HepG2 (cell line): ENCODE results near the gene PET100. TPM values are rescaled to one million over a fixed set of nuclear protein-coding genes. Genes with fewer than 3 reads are reported as not detected.

Experiments
- CEBPB ChIP-seq: IDR thresholded peaks from 2 replicates; pipeline ENCODE4 v1.6.1; 2011; ENCODE audit warnings: low read depth, low read length, improper control_type of control experiment, borderline replicate concordance
- ELF1 ChIP-seq: sonication (generic); formaldehyde crosslinking; IDR thresholded peaks from 2 replicates; pipeline ENCODE4 v1.4.0; 2020; ENCODE audit warnings: missing genetic modification reagents
- ETV6 ChIP-seq: sonication (generic); formaldehyde crosslinking; conservative IDR thresholded peaks from 2 replicates; pipeline ENCODE4 v1.4.0; 2020; ENCODE audit warnings: missing genetic modification reagents
- FOXP1 ChIP-seq, 2 experiments: fragments of 450-650 bp in 1 of 2; IDR thresholded peaks; 2 replicates each; pipeline ENCODE4 v1.6.1; 2017 to 2018; ENCODE audit warnings: antibody characterized with exemption in 1 of 2
- HMGA1 ChIP-seq: sonication (generic); formaldehyde crosslinking; conservative IDR thresholded peaks from 2 replicates; pipeline ENCODE4 v1.4.0; 2020; ENCODE audit warnings: missing genetic modification reagents
- MTF1 ChIP-seq: sonication (generic); formaldehyde crosslinking; IDR thresholded peaks from 2 replicates; pipeline ENCODE4 v1.5.0; 2020; ENCODE audit warnings: missing genetic modification reagents
- NKX3-1 ChIP-seq: sonication (generic); formaldehyde crosslinking; IDR thresholded peaks from 2 replicates; pipeline ENCODE4 v1.5.0; 2020; ENCODE audit warnings: missing genetic modification reagents
- SCMH1 ChIP-seq: sonication (generic); formaldehyde crosslinking; IDR thresholded peaks from 2 replicates; pipeline ENCODE4 v1.9.0; 2021; ENCODE audit warnings: missing genetic modification reagents, mild to moderate bottlenecking, borderline replicate concordance
- SRSF1 ChIP-seq: fragments of 200-400 bp; formaldehyde crosslinking; optimal IDR thresholded peaks from 2 replicates; pipeline ENCODE3; 2017; ENCODE audit warnings: mild to moderate bottlenecking, low read depth, low read length, moderate library complexity
- ZFP41 ChIP-seq: sonication (generic); formaldehyde crosslinking; IDR thresholded peaks from 2 replicates; pipeline ENCODE4 v1.4.0; 2020; ENCODE audit warnings: mild to moderate bottlenecking, missing genetic modification reagents, borderline replicate concordance
- ZFX ChIP-seq: sonication (generic); formaldehyde crosslinking; IDR thresholded peaks from 2 replicates; pipeline ENCODE4 v1.4.0; 2020; ENCODE audit warnings: mild to moderate bottlenecking, low read depth, missing genetic modification reagents, moderate library complexity
- ZNF143 ChIP-seq: sonication (generic); formaldehyde crosslinking; IDR thresholded peaks from 2 replicates; pipeline ENCODE4 v1.4.0; 2020; ENCODE audit warnings: missing genetic modification reagents
- ZNF460 ChIP-seq: sonication (generic); formaldehyde crosslinking; IDR thresholded peaks from 2 replicates; pipeline ENCODE4 v1.5.1; 2020; ENCODE audit warnings: missing genetic modification reagents, mild to moderate bottlenecking, borderline replicate concordance
- polyA plus RNA-seq, 8 experiments: library from polyadenylated mRNA; depleted of rRNA in 3 of 8; stranded (reverse) in 7 of 8; unstranded in 1 of 8; fragments of >200 nt; fragmentation: Illumina TruSeq in 4 of 8; extraction: Trizol in 4 of 8; gene quantifications; 2 replicates each; pipeline versions ENCODE4 v1.2.1 to v1.2.3, GENCODE V29; 2011 to 2016; ENCODE audit warnings: low read depth in 4 of 8, missing spikeins in 1 of 8, mixed read lengths in 1 of 8; ENCODE audit not compliant: insufficient read depth in 1 of 8
- total RNA-seq, 5 experiments: library from RNA; depleted of rRNA; stranded (reverse); fragments of >200 nt; fragmentation: Illumina TruSeq; extraction: Trizol; gene quantifications; 2 replicates each; pipeline ENCODE4 v1.2.3, GENCODE V29; 2016; ENCODE audit warnings: low read depth in 1 of 5
- TF ChIP-seq, protein P1 (sequence below): sonication (generic); formaldehyde crosslinking; IDR thresholded peaks from 2 replicates; pipeline ENCODE4 v1.9.0; 2022; ENCODE audit warnings: missing genetic modification reagents, mild to moderate bottlenecking, borderline replicate concordance
- TF ChIP-seq, protein P2 (sequence below): sonication (generic); formaldehyde crosslinking; IDR thresholded peaks from 2 replicates; pipeline ENCODE4 v1.4.0; 2020; ENCODE audit warnings: mild to moderate bottlenecking, missing genetic modification reagents
- TF ChIP-seq, protein P3 (sequence below): sonication (generic); formaldehyde crosslinking; IDR thresholded peaks from 2 replicates; pipeline ENCODE4 v1.4.0; 2020; ENCODE audit warnings: mild to moderate bottlenecking, low read depth, missing genetic modification reagents
- TF ChIP-seq, protein P4 (sequence below): IDR thresholded peaks from 2 replicates; pipeline ENCODE4 v1.6.1; 2016; ENCODE audit warnings: mild to moderate bottlenecking, missing biosample characterization, missing genetic modification reagents
- TF ChIP-seq, protein P5 (sequence below): sonication (generic); formaldehyde crosslinking; IDR thresholded peaks from 2 replicates; pipeline ENCODE4 v1.5.1; 2020; ENCODE audit warnings: mild to moderate bottlenecking, missing genetic modification reagents
- TF ChIP-seq, protein P6 (sequence below): sonication (generic); formaldehyde crosslinking; IDR thresholded peaks from 2 replicates; pipeline ENCODE4 v1.5.0; 2020; ENCODE audit warnings: missing genetic modification reagents

Gene PET100
- total and polyA plus RNA-seq, 2 of the 13 experiments (the other 11 are each of a cell fraction or from before 2014, with no cell fraction given), result 22.3 to 66.5 TPM

DNA sequence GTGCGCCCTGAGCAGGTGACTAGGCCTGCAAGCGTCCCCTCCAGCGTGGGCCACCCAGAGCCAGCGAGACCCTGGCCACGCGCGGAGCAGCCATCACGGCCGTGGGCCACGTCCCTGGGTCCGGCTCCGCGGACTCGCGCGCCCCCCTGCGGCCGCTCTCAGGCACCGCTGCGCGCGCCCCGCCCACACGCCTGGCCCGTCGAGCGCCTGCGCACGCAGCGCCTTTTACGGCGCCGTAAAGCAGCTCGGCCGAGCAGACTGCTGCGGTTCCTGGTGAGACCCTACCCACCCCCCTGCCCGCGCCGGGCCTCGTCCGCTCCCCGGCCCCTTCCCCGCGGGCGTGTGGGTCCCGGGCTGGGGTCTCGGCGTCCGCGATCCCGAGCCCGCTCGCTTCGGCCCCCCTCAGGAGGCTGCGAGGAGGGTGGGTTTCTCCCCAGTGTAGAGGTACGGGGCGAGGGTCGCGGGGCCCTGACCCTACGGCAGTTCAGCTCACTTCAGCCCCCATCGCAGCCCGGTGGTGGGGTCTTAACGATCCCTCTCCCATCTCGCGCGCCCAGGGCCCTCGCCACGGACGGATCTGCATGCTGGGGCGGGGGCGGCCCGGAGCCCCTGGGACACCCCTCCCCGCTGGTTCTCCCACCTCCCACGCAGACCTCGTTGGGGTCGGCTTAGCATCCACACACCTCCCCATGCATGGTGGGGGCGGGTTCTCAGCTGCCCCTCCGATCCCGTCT is 51.2 kb downstream of the PET100 start, which contains the start of gene TRAPPC5 (continued):
- TF ChIP-seq, protein P1, sequence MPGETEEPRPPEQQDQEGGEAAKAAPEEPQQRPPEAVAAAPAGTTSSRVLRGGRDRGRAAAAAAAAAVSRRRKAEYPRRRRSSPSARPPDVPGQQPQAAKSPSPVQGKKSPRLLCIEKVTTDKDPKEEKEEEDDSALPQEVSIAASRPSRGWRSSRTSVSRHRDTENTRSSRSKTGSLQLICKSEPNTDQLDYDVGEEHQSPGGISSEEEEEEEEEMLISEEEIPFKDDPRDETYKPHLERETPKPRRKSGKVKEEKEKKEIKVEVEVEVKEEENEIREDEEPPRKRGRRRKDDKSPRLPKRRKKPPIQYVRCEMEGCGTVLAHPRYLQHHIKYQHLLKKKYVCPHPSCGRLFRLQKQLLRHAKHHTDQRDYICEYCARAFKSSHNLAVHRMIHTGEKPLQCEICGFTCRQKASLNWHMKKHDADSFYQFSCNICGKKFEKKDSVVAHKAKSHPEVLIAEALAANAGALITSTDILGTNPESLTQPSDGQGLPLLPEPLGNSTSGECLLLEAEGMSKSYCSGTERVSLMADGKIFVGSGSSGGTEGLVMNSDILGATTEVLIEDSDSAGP, result peak; percentile 67; the same call in 1 of the 2 replicates
- TF ChIP-seq, protein P2, sequence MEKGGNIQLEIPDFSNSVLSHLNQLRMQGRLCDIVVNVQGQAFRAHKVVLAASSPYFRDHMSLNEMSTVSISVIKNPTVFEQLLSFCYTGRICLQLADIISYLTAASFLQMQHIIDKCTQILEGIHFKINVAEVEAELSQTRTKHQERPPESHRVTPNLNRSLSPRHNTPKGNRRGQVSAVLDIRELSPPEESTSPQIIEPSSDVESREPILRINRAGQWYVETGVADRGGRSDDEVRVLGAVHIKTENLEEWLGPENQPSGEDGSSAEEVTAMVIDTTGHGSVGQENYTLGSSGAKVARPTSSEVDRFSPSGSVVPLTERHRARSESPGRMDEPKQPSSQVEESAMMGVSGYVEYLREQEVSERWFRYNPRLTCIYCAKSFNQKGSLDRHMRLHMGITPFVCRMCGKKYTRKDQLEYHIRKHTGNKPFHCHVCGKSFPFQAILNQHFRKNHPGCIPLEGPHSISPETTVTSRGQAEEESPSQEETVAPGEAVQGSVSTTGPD (CRISPR knock-in tag), result no peak
- no peak; the same call in 1 of the 2 replicates for TF ChIP-seq ZNF143 (CRISPR knock-in tag)
- TF ChIP-seq, protein P3, sequence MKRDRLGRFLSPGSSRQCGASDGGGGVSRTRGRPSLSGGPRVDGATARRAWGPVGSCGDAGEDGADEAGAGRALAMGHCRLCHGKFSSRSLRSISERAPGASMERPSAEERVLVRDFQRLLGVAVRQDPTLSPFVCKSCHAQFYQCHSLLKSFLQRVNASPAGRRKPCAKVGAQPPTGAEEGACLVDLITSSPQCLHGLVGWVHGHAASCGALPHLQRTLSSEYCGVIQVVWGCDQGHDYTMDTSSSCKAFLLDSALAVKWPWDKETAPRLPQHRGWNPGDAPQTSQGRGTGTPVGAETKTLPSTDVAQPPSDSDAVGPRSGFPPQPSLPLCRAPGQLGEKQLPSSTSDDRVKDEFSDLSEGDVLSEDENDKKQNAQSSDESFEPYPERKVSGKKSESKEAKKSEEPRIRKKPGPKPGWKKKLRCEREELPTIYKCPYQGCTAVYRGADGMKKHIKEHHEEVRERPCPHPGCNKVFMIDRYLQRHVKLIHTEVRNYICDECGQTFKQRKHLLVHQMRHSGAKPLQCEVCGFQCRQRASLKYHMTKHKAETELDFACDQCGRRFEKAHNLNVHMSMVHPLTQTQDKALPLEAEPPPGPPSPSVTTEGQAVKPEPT (CRISPR knock-in tag), result 0 out of 2 replicates have a peak, but pooled peaks have one; percentile 50
- TF ChIP-seq ETV6 (CRISPR knock-in tag), result no peak
- TF ChIP-seq SCMH1 (CRISPR knock-in tag), result no peak
- TF ChIP-seq ELF1, result peak; percentile 39; the same call in 1 of the 2 replicates
- TF ChIP-seq, protein P4, sequence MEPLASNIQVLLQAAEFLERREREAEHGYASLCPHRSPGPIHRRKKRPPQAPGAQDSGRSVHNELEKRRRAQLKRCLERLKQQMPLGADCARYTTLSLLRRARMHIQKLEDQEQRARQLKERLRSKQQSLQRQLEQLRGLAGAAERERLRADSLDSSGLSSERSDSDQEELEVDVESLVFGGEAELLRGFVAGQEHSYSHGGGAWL (CRISPR knock-in tag), result peak; percentile 53; the same call in 1 of the 2 replicates
- TF ChIP-seq ZFX (CRISPR knock-in tag), result peak; percentile 92
- TF ChIP-seq, protein P5, sequence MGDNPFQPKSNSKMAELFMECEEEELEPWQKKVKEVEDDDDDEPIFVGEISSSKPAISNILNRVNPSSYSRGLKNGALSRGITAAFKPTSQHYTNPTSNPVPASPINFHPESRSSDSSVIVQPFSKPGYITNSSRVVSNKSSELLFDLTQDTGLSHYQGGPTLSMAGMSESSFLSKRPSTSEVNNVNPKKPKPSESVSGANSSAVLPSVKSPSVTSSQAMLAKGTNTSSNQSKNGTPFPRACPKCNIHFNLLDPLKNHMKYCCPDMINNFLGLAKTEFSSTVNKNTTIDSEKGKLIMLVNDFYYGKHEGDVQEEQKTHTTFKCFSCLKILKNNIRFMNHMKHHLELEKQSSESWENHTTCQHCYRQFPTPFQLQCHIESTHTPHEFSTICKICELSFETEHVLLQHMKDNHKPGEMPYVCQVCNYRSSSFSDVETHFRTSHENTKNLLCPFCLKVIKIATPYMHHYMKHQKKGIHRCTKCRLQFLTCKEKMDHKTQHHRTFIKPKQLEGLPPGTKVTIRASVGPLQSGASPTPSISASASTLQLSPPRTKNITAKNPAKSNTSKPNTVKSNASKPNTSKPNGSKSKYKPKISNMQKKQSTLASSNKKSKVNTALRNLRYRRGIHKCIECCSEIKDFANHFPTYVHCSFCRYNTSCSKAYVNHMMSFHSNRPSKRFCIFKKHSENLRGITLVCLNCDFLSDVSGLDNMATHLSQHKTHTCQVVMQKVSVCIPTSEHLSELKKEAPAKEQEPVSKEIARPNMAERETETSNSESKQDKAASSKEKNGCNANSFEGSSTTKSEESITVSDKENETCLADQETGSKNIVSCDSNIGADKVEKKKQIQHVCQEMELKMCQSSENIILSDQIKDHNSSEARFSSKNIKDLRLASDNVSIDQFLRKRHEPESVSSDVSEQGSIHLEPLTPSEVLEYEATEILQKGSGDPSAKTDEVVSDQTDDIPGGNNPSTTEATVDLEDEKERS (CRISPR knock-in tag), result no peak
- no peak for TF ChIP-seq ZFP41 (CRISPR knock-in tag)
- no peak for TF ChIP-seq MTF1
- peak; percentile 66; the same call in 1 of the 2 replicates for TF ChIP-seq NKX3-1 (CRISPR knock-in tag)
- no peak for TF ChIP-seq HMGA1
- TF ChIP-seq CEBPB, result no peak
- TF ChIP-seq, protein P6, sequence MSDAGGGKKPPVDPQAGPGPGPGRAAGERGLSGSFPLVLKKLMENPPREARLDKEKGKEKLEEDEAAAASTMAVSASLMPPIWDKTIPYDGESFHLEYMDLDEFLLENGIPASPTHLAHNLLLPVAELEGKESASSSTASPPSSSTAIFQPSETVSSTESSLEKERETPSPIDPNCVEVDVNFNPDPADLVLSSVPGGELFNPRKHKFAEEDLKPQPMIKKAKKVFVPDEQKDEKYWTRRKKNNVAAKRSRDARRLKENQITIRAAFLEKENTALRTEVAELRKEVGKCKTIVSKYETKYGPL (CRISPR knock-in tag), result no peak
- no peak for TF ChIP-seq SRSF1
- TF ChIP-seq FOXP1 (IDR thresholded peaks at IDR 0.05), result no peak
- no peak for TF ChIP-seq FOXP1 (CRISPR knock-in tag; IDR thresholded peaks at IDR 0.05)
- TF ChIP-seq ZNF460 (CRISPR knock-in tag), result no peak
